ENCODE results near the gene ATP5MC3. TPM values are rescaled to one million over a fixed set of nuclear protein-coding genes. Genes with fewer than 3 reads are reported as not detected.

Gene ATP5MC3
- total and polyA plus RNA-seq, 10 of the 15 experiments (the other 5 are each of a cell fraction or from before 2014, with no cell fraction given): 308 to 1,196 (median 550) TPM

DNA sequence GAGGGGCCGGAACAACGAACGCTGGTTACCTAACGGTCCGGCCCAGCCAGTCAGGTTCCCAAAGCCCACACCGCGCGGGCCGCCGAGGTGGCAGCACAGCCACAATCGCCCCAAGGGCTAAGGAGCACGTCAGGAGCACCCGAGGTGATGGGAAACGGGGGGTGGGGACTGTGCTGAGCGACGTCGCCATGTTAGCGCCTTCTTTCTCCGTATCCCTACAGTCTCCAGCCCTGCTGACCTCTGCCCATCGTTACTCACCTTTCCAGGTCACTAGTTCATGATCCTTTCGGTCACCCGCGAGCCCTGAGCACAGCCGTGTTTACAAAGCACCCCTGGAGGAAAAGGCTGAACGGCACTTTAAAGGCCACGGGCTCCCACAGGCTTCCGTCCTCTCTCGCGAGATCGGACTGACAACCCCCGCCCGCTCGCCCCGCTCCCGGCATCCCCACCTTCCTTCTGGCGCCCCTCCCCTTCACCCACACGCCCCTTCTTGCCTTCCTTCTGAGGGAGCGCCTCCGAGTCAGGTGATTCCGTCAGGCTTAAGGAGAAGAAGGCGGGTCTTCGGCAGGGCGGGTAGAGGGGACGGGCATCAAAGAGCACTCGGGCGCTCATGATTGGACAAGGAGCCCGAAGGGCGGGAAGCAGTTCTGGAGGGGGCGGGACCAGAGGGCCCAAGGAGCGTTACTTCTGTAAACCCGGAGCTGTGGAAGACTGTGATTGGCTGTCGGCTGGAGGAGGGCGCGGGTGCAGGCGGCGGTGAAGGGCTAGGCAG is 13.5 kb downstream of the ATP5MC3 start, which contains the start of gene ATF2 (continued):
- TF ChIP-seq HDAC6 (IDR thresholded peaks at IDR 0.05; ENCODE audit: unreplicated experiment): no peak
- no peak for TF ChIP-seq POLR2AphosphoS2 (IDR thresholded peaks at IDR 0.05; ENCODE audit: low read depth, low read length)
- no peak for TF ChIP-seq SKIL (IDR thresholded peaks at IDR 0.05; ENCODE audit: low read depth, poor library complexity, severe bottlenecking)
- TF ChIP-seq NFIC (IDR thresholded peaks at IDR 0.05; ENCODE audit: low read depth, low read length): no peak
- TF ChIP-seq E2F4 (IDR thresholded peaks at IDR 0.05; ENCODE audit: low read depth, low read length): no peak; the same call in 1 of the 2 replicates
- 0 out of 2 replicates have a peak, but pooled peaks have one; percentile 12 for TF ChIP-seq DPF2 (IDR thresholded peaks at IDR 0.05)
- TF ChIP-seq SREBF1 (IDR thresholded peaks at IDR 0.05; ENCODE audit: low read length): no peak
- TF ChIP-seq PAX8 (IDR thresholded peaks at IDR 0.05): no peak
- peak; percentile 40 for TF ChIP-seq KLF5 (IDR thresholded peaks at IDR 0.05; ENCODE audit: partially characterized antibody)
- TF ChIP-seq NRF1 (conservative IDR thresholded peaks at IDR 0.05; ENCODE audit: low read depth, low read length): no peak
- TF ChIP-seq ZNF24 (IDR thresholded peaks at IDR 0.05): no peak
- no peak for TF ChIP-seq MEF2A (IDR thresholded peaks at IDR 0.05; ENCODE audit: insufficient read depth, low read depth, low read length)
- TF ChIP-seq ZNF207 (IDR thresholded peaks at IDR 0.05; ENCODE audit: borderline replicate concordance): peak; percentile 80; the same call in 1 of the 2 replicates
- TF ChIP-seq FOXM1 (IDR thresholded peaks at IDR 0.05; ENCODE audit: low read depth, low read length): no peak
- TF ChIP-seq TCF12 (IDR thresholded peaks at IDR 0.05; ENCODE audit: low read depth, low read length): 0 out of 2 replicates have a peak, but pooled peaks have one; percentile 21
- no peak for TF ChIP-seq RBBP5 (conservative IDR thresholded peaks at IDR 0.05)
- TF ChIP-seq BCL3 (IDR thresholded peaks at IDR 0.05; ENCODE audit: borderline replicate concordance, insufficient read depth, low read depth, low read length, poor library complexity, severe bottlenecking): no peak
- TF ChIP-seq, protein P1, sequence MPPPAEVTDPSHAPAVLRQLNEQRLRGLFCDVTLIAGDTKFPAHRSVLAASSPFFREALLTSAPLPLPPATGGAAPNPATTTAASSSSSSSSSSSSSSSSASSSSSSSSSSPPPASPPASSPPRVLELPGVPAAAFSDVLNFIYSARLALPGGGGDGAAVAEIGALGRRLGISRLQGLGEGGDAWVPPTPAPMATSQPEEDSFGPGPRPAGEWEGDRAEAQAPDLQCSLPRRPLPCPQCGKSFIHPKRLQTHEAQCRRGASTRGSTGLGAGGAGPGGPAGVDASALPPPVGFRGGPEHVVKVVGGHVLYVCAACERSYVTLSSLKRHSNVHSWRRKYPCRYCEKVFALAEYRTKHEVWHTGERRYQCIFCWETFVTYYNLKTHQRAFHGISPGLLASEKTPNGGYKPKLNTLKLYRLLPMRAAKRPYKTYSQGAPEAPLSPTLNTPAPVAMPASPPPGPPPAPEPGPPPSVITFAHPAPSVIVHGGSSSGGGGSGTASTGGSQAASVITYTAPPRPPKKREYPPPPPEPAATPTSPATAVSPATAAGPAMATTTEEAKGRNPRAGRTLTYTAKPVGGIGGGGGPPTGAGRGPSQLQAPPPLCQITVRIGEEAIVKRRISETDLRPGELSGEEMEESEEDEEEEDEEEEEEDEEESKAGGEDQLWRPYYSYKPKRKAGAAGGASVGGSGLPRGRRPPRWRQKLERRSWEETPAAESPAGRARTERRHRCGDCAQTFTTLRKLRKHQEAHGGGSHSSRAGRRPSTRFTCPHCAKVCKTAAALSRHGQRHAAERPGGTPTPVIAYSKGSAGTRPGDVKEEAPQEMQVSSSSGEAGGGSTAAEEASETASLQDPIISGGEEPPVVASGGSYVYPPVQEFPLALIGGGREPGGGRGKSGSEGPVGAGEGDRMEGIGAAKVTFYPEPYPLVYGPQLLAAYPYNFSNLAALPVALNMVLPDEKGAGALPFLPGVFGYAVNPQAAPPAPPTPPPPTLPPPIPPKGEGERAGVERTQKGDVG (CRISPR knock-in tag; IDR thresholded peaks at IDR 0.05): no peak
